H1 (cell line): Measurements from ENCODE around the gene SCN10A. TPM values are rescaled to one million over a fixed set of nuclear protein-coding genes. Genes with fewer than 3 reads are reported as not detected.
A peak's percentile ranks its signal among the peaks of the same experiment; 100 is the strongest.

Experiments
- CTCF ChIA-PET: fragments of 300-600 bp; sonication (Branson Sonifier 250); formaldehyde crosslinking; loops from one replicate; lab custom pipeline; 2021; ENCODE audit not compliant: partially characterized antibody; lab: Charles Lee
- POLR2A ChIA-PET: fragments of 300-600 bp; sonication (Branson Sonifier 250); formaldehyde crosslinking; loops from one replicate; lab custom pipeline; 2021; ENCODE audit warnings: inconsistent platforms; ENCODE audit not compliant: partially characterized antibody; lab: Charles Lee
- DNase-seq, 2 experiments: peaks; one replicate each; pipeline versions ENCODE4 v3.0.0 to v3.0.0-alpha.2; 2010 to 2022; ENCODE audit warnings: low spot score in 2 of 2, low read depth in 1 of 2, mixed read lengths in 1 of 2
- FAIRE-seq: peaks from 2 replicates; lab custom pipeline; 2011; peaks lifted over from hg19 to GRCh38; lab: Jason Lieb, UNC
- H2AFZ ChIP-seq: 2 replicates; pipeline ENCODE4 v1.8.1; 2012; ENCODE audit warnings: low read length, inconsistent platforms
- H2AK5ac ChIP-seq: 2 replicates; pipeline ENCODE4 v1.6.1; 2013; ENCODE audit warnings: low read depth, low read length
- H2BK120ac ChIP-seq: replicated peaks from 2 replicates; pipeline ENCODE3; 2013; ENCODE audit warnings: low read depth, low read length, inconsistent platforms
- H2BK12ac ChIP-seq: 2 replicates; pipeline ENCODE4 v1.6.1; 2013; ENCODE audit warnings: low read depth, low read length
- H2BK15ac ChIP-seq: 2 replicates; pipeline ENCODE4 v1.6.1; 2013; ENCODE audit warnings: low read length
- H2BK20ac ChIP-seq: 2 replicates; pipeline ENCODE4 v1.6.1; 2013; ENCODE audit warnings: low read length
- H2BK5ac ChIP-seq: 2 replicates; pipeline ENCODE4 v1.6.1; 2013; ENCODE audit warnings: low read depth, low read length
- H3K14ac ChIP-seq: 2 replicates; pipeline ENCODE4 v1.6.1; 2013; ENCODE audit warnings: inconsistent platforms; ENCODE audit not compliant: insufficient read length
- H3K18ac ChIP-seq: 2 replicates; pipeline ENCODE4 v1.6.1; 2013; ENCODE audit warnings: low read length; ENCODE audit errors: extremely low read depth
- H3K23ac ChIP-seq: 2 replicates; pipeline ENCODE4 v1.6.1; 2013; ENCODE audit warnings: inconsistent platforms; ENCODE audit not compliant: insufficient read length
- H3K23me2 ChIP-seq: 2 replicates; pipeline ENCODE4 v1.6.1; 2013; ENCODE audit warnings: low read depth, low read length
- H3K27ac ChIP-seq: 2 replicates; pipeline ENCODE4 v1.6.1; 2011; ENCODE audit warnings: low read depth, low read length, inconsistent platforms
- H3K27me3 ChIP-seq, 4 experiments: replicated peaks in 1 of 4; 1 replicate in 1 of 4; 2 replicates in 3 of 4; pipeline versions ENCODE4 v1.6.1 to v1.8.1; 2011 to 2013; ENCODE audit warnings: low read length in 3 of 4, mild to moderate bottlenecking in 3 of 4, inconsistent platforms in 2 of 4, mixed read lengths in 2 of 4, moderate library complexity in 1 of 4; ENCODE audit not compliant: control insufficient read depth in 3 of 4, insufficient read depth in 3 of 4; ENCODE audit errors: extremely low read depth in 1 of 4
- H3K36me3 ChIP-seq, 4 experiments: 2 replicates each; pipeline versions ENCODE4 v1.6.1 to v1.8.1; 2011 to 2013; ENCODE audit warnings: mild to moderate bottlenecking in 4 of 4, low read length in 3 of 4, moderate library complexity in 2 of 4, control low read depth in 1 of 4, inconsistent platforms in 1 of 4; ENCODE audit not compliant: insufficient read depth in 4 of 4, control insufficient read depth in 2 of 4
- H3K4ac ChIP-seq: replicated peaks from 2 replicates; pipeline ENCODE3; 2013; ENCODE audit warnings: low read length, low read depth, mixed read lengths, inconsistent platforms; ENCODE audit not compliant: insufficient read length
- H3K4me1 ChIP-seq, 4 experiments: replicated peaks in 1 of 4; 1 replicate in 1 of 4; 2 replicates in 3 of 4; pipeline versions ENCODE4 v1.6.1 to v1.8.1; 2011 to 2013; ENCODE audit warnings: low read length in 3 of 4, inconsistent platforms in 2 of 4, mixed read lengths in 1 of 4; ENCODE audit not compliant: insufficient read depth in 4 of 4, control insufficient read depth in 3 of 4
- H3K4me2 ChIP-seq, 2 experiments: 2 replicates each; pipeline versions ENCODE4 v1.6.1 to v1.8.1; 2011 to 2013; ENCODE audit warnings: low read depth in 2 of 2, low read length in 2 of 2, control low read depth in 1 of 2, inconsistent platforms in 1 of 2, mild to moderate bottlenecking in 1 of 2; ENCODE audit not compliant: insufficient read depth in 1 of 2
- H3K4me3 ChIP-seq, 4 experiments: fragments of 200-600, 300-600 bp in 1 of 4; sonication (generic), shearing (Covaris generic), sonication (Bioruptor Twin) in 1 of 4; 2 replicates each; pipeline versions ENCODE4 v1.5.1 to v1.8.1; 2011 to 2016; ENCODE audit warnings: low read length in 4 of 4, low read depth in 3 of 4, control low read depth in 2 of 4, inconsistent platforms in 2 of 4, mild to moderate bottlenecking in 2 of 4, mixed read lengths in 1 of 4, moderate library complexity in 1 of 4; ENCODE audit not compliant: insufficient read depth in 2 of 4; ENCODE audit errors: extremely low read depth in 1 of 4
- H3K56ac ChIP-seq: replicated peaks from 2 replicates; pipeline ENCODE3; 2013; ENCODE audit warnings: low read depth, mild to moderate bottlenecking, mixed read lengths, low read length, inconsistent platforms; ENCODE audit not compliant: insufficient read length
- H3K79me1 ChIP-seq: 2 replicates; pipeline ENCODE4 v1.6.1; 2013; ENCODE audit warnings: low read depth, low read length, control low read depth
- H3K79me2 ChIP-seq, 2 experiments: 2 replicates each; pipeline versions ENCODE4 v1.6.1 to v1.8.1; 2012 to 2013; ENCODE audit warnings: low read length in 2 of 2, mild to moderate bottlenecking in 2 of 2, inconsistent platforms in 1 of 2; ENCODE audit not compliant: insufficient read depth in 2 of 2, control insufficient read depth in 1 of 2
- H3K9ac ChIP-seq, 4 experiments: replicated peaks in 1 of 4; 1 replicate in 1 of 4; 2 replicates in 3 of 4; pipeline versions ENCODE4 v1.6.1 to v1.8.1; 2011 to 2013; ENCODE audit warnings: low read depth in 3 of 4, low read length in 3 of 4, control low read depth in 2 of 4, mild to moderate bottlenecking in 2 of 4, moderate library complexity in 2 of 4, inconsistent platforms in 1 of 4; ENCODE audit errors: extremely low read depth in 1 of 4
- H3K9me3 ChIP-seq, 2 experiments: 2 replicates each; pipeline versions ENCODE4 v1.6.1 to v1.8.1; 2012 to 2013; ENCODE audit warnings: mild to moderate bottlenecking in 2 of 2, moderate library complexity in 2 of 2, control low read depth in 1 of 2, inconsistent platforms in 1 of 2, low read depth in 1 of 2, low read length in 1 of 2, mixed read lengths in 1 of 2; ENCODE audit not compliant: insufficient read depth in 2 of 2
- H4K20me1 ChIP-seq, 2 experiments: replicated peaks in 1 of 2; 2 replicates each; pipeline versions ENCODE3 to v1.8.1; 2011 to 2013; ENCODE audit warnings: inconsistent platforms in 2 of 2, low read length in 2 of 2, mild to moderate bottlenecking in 1 of 2; ENCODE audit not compliant: insufficient read depth in 2 of 2, control insufficient read depth in 1 of 2
- H4K5ac ChIP-seq: 2 replicates; pipeline ENCODE4 v1.6.1; 2013; ENCODE audit warnings: low read length, low read depth, mixed read lengths, inconsistent platforms; ENCODE audit not compliant: insufficient read length
- H4K8ac ChIP-seq: 2 replicates; pipeline ENCODE4 v1.8.0; 2013; ENCODE audit warnings: mild to moderate bottlenecking, moderate library complexity, low read length, inconsistent platforms; ENCODE audit not compliant: insufficient read depth; ENCODE audit errors: extremely low read depth
- H4K91ac ChIP-seq: replicated peaks from 2 replicates; pipeline ENCODE3; 2013; ENCODE audit warnings: low read length, mixed read lengths, inconsistent platforms; ENCODE audit not compliant: insufficient read length
- BACH1 ChIP-seq: IDR thresholded peaks from 2 replicates; pipeline ENCODE4 v1.6.1; 2012; ENCODE audit warnings: low read length, improper control_type of control experiment
- FOSL1 ChIP-seq: IDR thresholded peaks from 2 replicates; pipeline ENCODE4 v1.6.1; 2011; ENCODE audit warnings: mild to moderate bottlenecking, low read depth, low read length, moderate library complexity; ENCODE audit not compliant: insufficient read depth
- JUN ChIP-seq: IDR thresholded peaks from 2 replicates; pipeline ENCODE4 v1.6.1; 2011; ENCODE audit warnings: low read depth, mild to moderate bottlenecking, improper control_type of control experiment, low read length
- SP2 ChIP-seq: IDR thresholded peaks from 2 replicates; pipeline ENCODE4 v1.6.1; 2012; ENCODE audit warnings: mild to moderate bottlenecking, low read length, inconsistent platforms
- WGBS, 2 experiments: shearing (Covaris generic) in 1 of 2; methylation state at CpG; one replicate each; pipeline versions ENCODE4 v1.1.6 to v1.1.7; 2013 to 2015; ENCODE audit warnings: low lambda C conversion rate in 2 of 2, mixed read lengths in 2 of 2, inconsistent platforms in 1 of 2, low coverage in 1 of 2, missing lambda C conversion rate in 1 of 2; ENCODE audit not compliant: insufficient replicate concordance in 2 of 2, insufficient coverage in 1 of 2, insufficient read length in 1 of 2; ENCODE audit errors: extremely low coverage in 1 of 2, missing lambda C conversion rate in 1 of 2; 5-methylcytosine and 5-hydroxymethylcytosine counted together
- polyA plus RNA-seq, 7 experiments: library from polyadenylated mRNA; depleted of rRNA in 3 of 7; stranded (reverse) in 5 of 7; unstranded in 2 of 7; fragments of >200 nt in 5 of 7; fragments of 200-250 nt in 2 of 7; gene quantifications; 1 replicate in 5 of 7; 2 replicates in 1 of 7; 4 replicates in 1 of 7; pipeline versions ENCODE4 v1.2.1 to v1.2.3, GENCODE V29; 2011 to 2013; ENCODE audit warnings: missing spikeins in 2 of 7, mixed read lengths in 2 of 7
- total RNA-seq: library from RNA; stranded (reverse); fragmentation: NEBNext Ultra II Directional; extraction: Animal tissue kit (Norgen Biotek cat#: 25700); gene quantifications from 2 replicates; pipeline ENCODE4 v1.2.1, GENCODE V29; 2021
- TF ChIP-seq, protein P1 (sequence below): IDR thresholded peaks from 2 replicates; pipeline ENCODE4 v1.6.1; 2011; ENCODE audit warnings: low read depth, mild to moderate bottlenecking, low read length; ENCODE audit not compliant: insufficient read depth

Gene SCN10A
- total and polyA plus RNA-seq, 2 of the 8 experiments (the other 6 are each of a cell fraction or from before 2014, with no cell fraction given), result not detected

DNA sequence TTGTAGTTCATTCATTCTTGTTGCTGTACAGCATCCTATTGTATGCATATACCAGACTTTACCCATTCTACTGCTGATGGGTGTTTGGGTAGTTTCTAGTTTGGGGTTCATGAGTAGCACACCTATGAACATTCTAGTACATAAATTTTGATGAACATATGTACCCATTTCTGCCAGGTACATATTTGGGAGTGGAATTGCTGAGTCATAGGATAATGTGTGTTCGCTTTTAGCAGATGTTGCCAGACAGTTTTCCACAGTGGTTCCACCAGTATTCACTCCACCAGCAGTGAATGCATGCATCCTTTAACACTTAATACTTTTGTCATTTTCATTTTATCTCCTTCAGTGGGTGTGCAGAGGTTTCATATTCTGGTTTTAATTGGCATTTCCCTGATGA is 163.1 kb downstream of the SCN10A start:
- Histone ChIP-seq H4K20me1 (peaks cover 0 to 10% of the 10 kb centered on the region in 2 experiments), H3K36me3 (no peaks in the 10 kb centered on the region), H3K23ac (no peak overlapping the region), H4K5ac (no peak overlapping the region), H2BK20ac (no peak overlapping the region), H4K91ac (no peak overlapping the region), H3K56ac (no peak overlapping the region), H3K4me1 (peaks cover 0 to 18% (median 9%) of the 10 kb centered on the region in 4 experiments; a peak in 6 of 7 replicates), H2BK15ac (no peak overlapping the region), H4K8ac (no peak overlapping the region)
- POLR2A ChIA-PET, result interaction anchor here (1.0 kb wide), 1 partner anchor 10 kb away, joined by 3 read pairs; no protein-coding TSS in a partner anchor
- DNase-seq, result no peak
- TF ChIP-seq, protein P1, sequence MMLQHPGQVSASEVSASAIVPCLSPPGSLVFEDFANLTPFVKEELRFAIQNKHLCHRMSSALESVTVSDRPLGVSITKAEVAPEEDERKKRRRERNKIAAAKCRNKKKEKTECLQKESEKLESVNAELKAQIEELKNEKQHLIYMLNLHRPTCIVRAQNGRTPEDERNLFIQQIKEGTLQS, result no peak
- TF ChIP-seq JUN, result no peak
- TF ChIP-seq FOSL1, result no peak
- no peak for TF ChIP-seq SP2
- TF ChIP-seq BACH1, result peak; percentile 26; the same call in 1 of the 2 replicates
- TF ChIP-seq, all 59 proteins: peak for 1
- 85% methylated on average over 1 of the region's 1 CpG; no CpG with 5 or more reads in 1 of the 2 experiments for WGBS, 2 experiments
- H3K79me1 ChIP-seq, result no peaks in the 10 kb centered on the region
- H3K27me3 ChIP-seq, result peaks cover 0 to 40% (median 26%) of the 10 kb centered on the region in 4 experiments; a peak in 6 of 7 replicates
- CTCF ChIA-PET, result interaction anchor here (0.7 to 14.0 kb wide), 11 partner anchors 9 to 156 kb away, joined by 3 to 506 read pairs (median 10); partner anchors contain the start of genes EXOG and SCN5A
- H3K4me2 ChIP-seq, result no peak overlapping the region
- no peak overlapping the region for H2BK5ac ChIP-seq
- H3K18ac ChIP-seq, result no peak overlapping the region
- no peak overlapping the region for H3K4me3 ChIP-seq
- H3K9ac ChIP-seq, result no peak overlapping the region
- no peak overlapping the region for H2AFZ ChIP-seq
- peaks cover 14% of the 10 kb centered on the region; the same call in 1 of the 2 replicates for H3K23me2 ChIP-seq
- H2AK5ac ChIP-seq, result no peak overlapping the region
- no peak overlapping the region for H3K4ac ChIP-seq
- H3K79me2 ChIP-seq, result no peaks in the 10 kb centered on the region
- no peak overlapping the region for H3K27ac ChIP-seq
- no peak overlapping the region for H2BK12ac ChIP-seq
- H3K9me3 ChIP-seq, result no peaks in the 10 kb centered on the region
- FAIRE-seq, result no peak
- H3K14ac ChIP-seq, result no peak overlapping the region
- H2BK120ac ChIP-seq, result no peak overlapping the region
